Trophoblast cell (in vitro differentiated cells and primary cell): ENCODE measurements around the gene COL4A1.

ENCODE experiments used
- DNase-seq, 2 donors: peaks; one replicate each; pipeline ENCODE4 v3.0.0-alpha.2; 2016
- H2AFZ ChIP-seq: 2 replicates; pipeline ENCODE4 v1.6.1; 2013; ENCODE audit warnings: low read length, moderate library complexity, mild to moderate bottlenecking; ENCODE audit not compliant: insufficient read depth, poor library complexity
- H2AK5ac ChIP-seq: 2 replicates; pipeline ENCODE4 v1.6.1; 2013; ENCODE audit warnings: mild to moderate bottlenecking, low read length
- H2BK120ac ChIP-seq: 2 replicates; pipeline ENCODE4 v1.6.1; 2013; ENCODE audit warnings: low read length, mild to moderate bottlenecking, moderate library complexity; ENCODE audit not compliant: insufficient read depth, poor library complexity
- H2BK12ac ChIP-seq: 2 replicates; pipeline ENCODE4 v1.6.1; 2013; ENCODE audit warnings: mild to moderate bottlenecking, low read length, moderate library complexity
- H2BK5ac ChIP-seq: 2 replicates; pipeline ENCODE4 v1.6.1; 2013; ENCODE audit warnings: low read length, low read depth, moderate library complexity, mild to moderate bottlenecking; ENCODE audit not compliant: poor library complexity
- H3K14ac ChIP-seq: 2 replicates; pipeline ENCODE4 v1.6.1; 2013; ENCODE audit warnings: mild to moderate bottlenecking, low read length
- H3K18ac ChIP-seq: 2 replicates; pipeline ENCODE4 v1.6.1; 2013; ENCODE audit warnings: mild to moderate bottlenecking, low read length
- H3K23ac ChIP-seq: 2 replicates; pipeline ENCODE4 v1.6.1; 2013; ENCODE audit warnings: low read length
- H3K27ac ChIP-seq: 2 replicates; pipeline ENCODE4 v1.5.1; 2013; ENCODE audit warnings: low read depth, mild to moderate bottlenecking, inconsistent platforms, low read length, moderate library complexity
- H3K27me3 ChIP-seq: 2 replicates; pipeline ENCODE4 v1.6.1; 2013; ENCODE audit warnings: inconsistent platforms, mild to moderate bottlenecking, low read length, moderate library complexity; ENCODE audit not compliant: insufficient read depth
- H3K36me3 ChIP-seq, 2 experiments: 1 replicate in 1 of 2; 2 replicates in 1 of 2; pipeline ENCODE4 v1.6.1; 2013; ENCODE audit warnings: low read length in 2 of 2, mild to moderate bottlenecking in 2 of 2, moderate library complexity in 1 of 2; ENCODE audit not compliant: insufficient read depth in 2 of 2, control insufficient read depth in 1 of 2
- H3K4ac ChIP-seq: 2 replicates; pipeline ENCODE4 v1.6.1; 2013; ENCODE audit warnings: low read depth, mild to moderate bottlenecking, low read length, moderate library complexity
- H3K4me1 ChIP-seq, 2 experiments: 1 replicate in 1 of 2; 2 replicates in 1 of 2; pipeline ENCODE4 v1.6.1; 2013; ENCODE audit warnings: low read length in 2 of 2, mild to moderate bottlenecking in 2 of 2, moderate library complexity in 1 of 2; ENCODE audit not compliant: insufficient read depth in 2 of 2, control insufficient read depth in 1 of 2
- H3K4me2 ChIP-seq: 2 replicates; pipeline ENCODE4 v1.6.1; 2013; ENCODE audit warnings: inconsistent platforms, mild to moderate bottlenecking, low read length, moderate library complexity
- H3K4me3 ChIP-seq: 2 replicates; pipeline ENCODE4 v1.5.1; 2013; ENCODE audit warnings: mild to moderate bottlenecking, low read depth, low read length, inconsistent platforms
- H3K79me1 ChIP-seq: one replicate; pipeline ENCODE4 v1.6.1; 2013; ENCODE audit warnings: low read length
- H3K79me2 ChIP-seq: 2 replicates; pipeline ENCODE4 v1.6.1; 2013; ENCODE audit warnings: low read length, mild to moderate bottlenecking; ENCODE audit not compliant: control insufficient read depth, insufficient read depth, poor library complexity
- H3K9ac ChIP-seq: 2 replicates; pipeline ENCODE4 v1.6.1; 2013; ENCODE audit warnings: mild to moderate bottlenecking, low read length
- H3K9me3 ChIP-seq: 2 replicates; pipeline ENCODE4 v1.6.1; 2013; ENCODE audit warnings: low read depth, mild to moderate bottlenecking, control low read depth, inconsistent platforms, low read length; ENCODE audit not compliant: insufficient read depth
- H4K12ac ChIP-seq: 2 replicates; pipeline ENCODE4 v1.6.1; 2013; ENCODE audit warnings: low read depth, mild to moderate bottlenecking, low read length, moderate library complexity
- H4K8ac ChIP-seq: 2 replicates; pipeline ENCODE4 v1.6.1; 2013; ENCODE audit warnings: low read depth, mild to moderate bottlenecking, low read length, moderate library complexity
- H4K91ac ChIP-seq: one replicate; pipeline ENCODE4 v1.6.1; 2013; ENCODE audit warnings: low read depth, mild to moderate bottlenecking, low read length, moderate library complexity
- WGBS: extraction: QIAGEN DNeasy Blood & Tissue Kit; methylation state at CpG from one replicate; pipeline ENCODE4 v1.1.7; 2013; ENCODE audit warnings: missing lambda C conversion rate; ENCODE audit not compliant: insufficient read length, insufficient coverage; ENCODE audit errors: extremely low coverage; 5-methylcytosine and 5-hydroxymethylcytosine counted together

The COL4A1 gene

DNA sequence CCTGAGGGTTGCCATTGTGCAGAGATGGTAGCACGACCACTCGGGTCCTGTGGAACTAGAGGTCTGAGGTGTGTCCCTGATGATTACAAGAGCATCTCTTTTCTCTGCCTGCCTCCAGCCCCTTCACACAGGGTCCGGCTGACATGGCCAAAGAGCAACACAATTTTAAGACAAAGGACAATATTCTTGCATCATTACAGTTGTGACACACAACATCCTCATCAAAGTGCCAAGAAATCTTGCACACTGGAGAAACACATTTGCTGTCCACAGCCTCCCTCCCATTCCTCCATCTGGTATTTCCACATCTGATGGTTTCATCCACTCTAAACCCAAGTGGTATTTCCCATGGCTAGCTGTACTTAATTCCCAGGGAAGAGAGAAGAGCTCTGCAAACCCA, 12.8 kb downstream of the COL4A1 start:
- H3K4me1 ChIP-seq = peaks cover 0 to 3% of the 10 kb centered on the region in 2 experiments
- no peak overlapping the region for H4K8ac ChIP-seq
- no peak overlapping the region for H3K4me2 ChIP-seq
- no peak overlapping the region for H2AFZ ChIP-seq
- peaks cover 18 to 27% of the 10 kb centered on the region in 2 experiments for H3K36me3 ChIP-seq
- H3K18ac ChIP-seq = no peak overlapping the region
- no peaks in the 10 kb centered on the region for H3K9me3 ChIP-seq
- no peak overlapping the region for H3K9ac ChIP-seq
- H3K4ac ChIP-seq = no peak overlapping the region
- no peak overlapping the region for H3K27ac ChIP-seq
- H2BK12ac ChIP-seq = no peak overlapping the region
- H3K23ac ChIP-seq = no peak overlapping the region
- H2BK5ac ChIP-seq = no peak overlapping the region
- no peaks in the 10 kb centered on the region for H3K27me3 ChIP-seq
- H3K4me3 ChIP-seq = no peak overlapping the region
- DNase-seq = no peak
- WGBS = no CpG with 5 or more reads among the region's 3 CpGs
- no peak overlapping the region for H3K14ac ChIP-seq
- no peaks in the 10 kb centered on the region for H3K79me2 ChIP-seq
- no peak overlapping the region for H2BK120ac ChIP-seq
- no peak overlapping the region for H4K91ac ChIP-seq
- H2AK5ac ChIP-seq = no peak overlapping the region
- no peak overlapping the region for H4K12ac ChIP-seq
- H3K79me1 ChIP-seq = no peaks in the 10 kb centered on the region

DNA sequence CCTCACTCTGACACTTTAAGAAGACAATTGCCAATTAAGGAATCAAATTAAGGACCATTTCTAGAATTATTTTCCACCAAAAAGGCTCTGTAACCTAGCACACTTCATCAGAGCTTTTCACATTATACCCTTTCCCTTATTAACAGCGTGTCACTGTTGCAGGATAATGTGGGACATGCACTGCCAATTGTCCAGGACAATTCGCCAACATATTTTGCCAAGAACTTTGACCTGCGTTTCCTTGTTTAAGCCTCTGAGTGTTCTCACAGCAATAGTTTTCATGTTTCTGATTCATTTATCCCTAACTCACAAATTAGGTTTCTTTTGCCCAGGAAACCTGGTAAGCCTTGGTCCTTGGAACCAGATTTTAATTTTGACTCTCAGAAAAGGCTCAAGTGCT, 13.3 kb downstream of the COL4A1 start:
- no peak overlapping the region for H3K4me3 ChIP-seq
- H2BK12ac ChIP-seq = no peak overlapping the region
- no peaks in the 10 kb centered on the region for H3K79me1 ChIP-seq
- H3K14ac ChIP-seq = no peak overlapping the region
- no peak overlapping the region for H2BK5ac ChIP-seq
- H2AFZ ChIP-seq = no peak overlapping the region
- H3K9me3 ChIP-seq = no peaks in the 10 kb centered on the region
- H3K4ac ChIP-seq = no peak overlapping the region
- H3K27ac ChIP-seq = no peak overlapping the region
- no peaks in the 10 kb centered on the region for H3K4me1 ChIP-seq
- peaks cover 16 to 26% of the 10 kb centered on the region in 2 experiments for H3K36me3 ChIP-seq
- no peak overlapping the region for H4K8ac ChIP-seq
- H4K91ac ChIP-seq = no peak overlapping the region
- no peak overlapping the region for H3K23ac ChIP-seq
- DNase-seq = no peak
- H2AK5ac ChIP-seq = no peak overlapping the region
- no CpG with 5 or more reads among the region's 3 CpGs for WGBS
- no peak overlapping the region for H3K4me2 ChIP-seq
- H3K79me2 ChIP-seq = no peaks in the 10 kb centered on the region
- H3K18ac ChIP-seq = no peak overlapping the region
- no peak overlapping the region for H3K9ac ChIP-seq
- no peak overlapping the region for H4K12ac ChIP-seq
- H3K27me3 ChIP-seq = no peaks in the 10 kb centered on the region
- H2BK120ac ChIP-seq = no peak overlapping the region

DNA sequence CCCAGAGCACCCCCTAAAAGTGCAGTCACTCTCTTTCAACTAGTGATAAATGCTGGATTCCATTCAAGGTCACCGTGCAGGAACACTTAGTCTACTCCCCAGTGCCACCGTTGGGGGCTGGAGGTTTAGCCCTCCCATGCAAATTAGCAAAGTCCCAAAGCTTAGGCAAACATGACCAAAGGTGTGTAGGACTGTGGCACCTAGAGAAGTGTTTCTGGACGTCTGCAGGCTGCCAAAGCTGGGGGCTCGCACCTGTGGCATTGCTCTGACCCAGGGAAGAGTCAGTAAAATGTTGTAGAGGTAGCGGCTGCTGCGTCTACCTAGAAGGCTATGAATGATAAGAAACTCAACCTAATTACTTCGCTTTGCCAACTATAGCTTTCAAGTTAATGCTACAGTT, 13.9 kb downstream of the COL4A1 start:
- Histone ChIP-seq H2AK5ac (no peak overlapping the region), H3K27ac (no peak overlapping the region), H3K79me1 (no peaks in the 10 kb centered on the region), H2BK120ac (no peak overlapping the region), H2AFZ (no peak overlapping the region), H3K14ac (no peak overlapping the region), H3K4me3 (no peak overlapping the region), H3K9me3 (no peaks in the 10 kb centered on the region), H3K4me1 (no peaks in the 10 kb centered on the region), H3K23ac (no peak overlapping the region), H4K91ac (no peak overlapping the region), H3K27me3 (no peaks in the 10 kb centered on the region), H3K4ac (no peak overlapping the region), H3K4me2 (no peak overlapping the region), H2BK5ac (no peak overlapping the region), H3K36me3 (peaks cover 14 to 26% of the 10 kb centered on the region in 2 experiments), H3K18ac (no peak overlapping the region), H4K12ac (no peak overlapping the region), H3K9ac (no peak overlapping the region), H4K8ac (no peak overlapping the region), H2BK12ac (no peak overlapping the region), H3K79me2 (no peaks in the 10 kb centered on the region)
- no CpG with 5 or more reads among the region's 7 CpGs for WGBS
- no peak for DNase-seq

GRCh38 chr13:110291286-110291685, 15.7 kb downstream of the COL4A1 start:
- no peak overlapping the region for H2AK5ac ChIP-seq
- no peak overlapping the region for H2BK120ac ChIP-seq
- no peak overlapping the region for H3K23ac ChIP-seq
- no peaks in the 10 kb centered on the region for H3K79me2 ChIP-seq
- no peak overlapping the region for H2BK12ac ChIP-seq
- no peak overlapping the region for H3K14ac ChIP-seq
- H3K4me3 ChIP-seq = no peak overlapping the region
- no peak overlapping the region for H3K27ac ChIP-seq
- no peak overlapping the region for H3K4me2 ChIP-seq
- H3K9me3 ChIP-seq = no peaks in the 10 kb centered on the region
- H3K27me3 ChIP-seq = no peaks in the 10 kb centered on the region
- H4K91ac ChIP-seq = no peak overlapping the region
- no peak overlapping the region for H2AFZ ChIP-seq
- H3K4me1 ChIP-seq = peaks cover 4 to 9% of the 10 kb centered on the region in 2 experiments
- H3K36me3 ChIP-seq = peaks cover 17 to 39% of the 10 kb centered on the region in 2 experiments
- whole genome bisulfite sequencing = no CpG with 5 or more reads among the region's 9 CpGs
- H3K9ac ChIP-seq = no peak overlapping the region
- no peak overlapping the region for H2BK5ac ChIP-seq
- no peak overlapping the region for H4K12ac ChIP-seq
- H3K79me1 ChIP-seq = no peaks in the 10 kb centered on the region
- no peak for DNase-seq
- H4K8ac ChIP-seq = no peak overlapping the region
- H3K18ac ChIP-seq = peak overlapping the region; percentile 15
- H3K4ac ChIP-seq = no peak overlapping the region
